OCI-LY3 (cell line): ENCODE results near the gene MAPKAPK2.

Experiments used
- EZH2phosphoT487 ChIP-seq: fragments of 200-600 bp; shearing (Covaris generic); IDR thresholded peaks from 2 replicates; pipeline ENCODE4 v1.6.1; 2018; ENCODE audit warnings: antibody characterized with exemption, mixed run types, low read depth
- TF ChIP-seq, protein P1 (sequence below): fragments of 200-600, 300-600 bp; sonication (generic); IDR thresholded peaks from 2 replicates; pipeline ENCODE4 v1.5.1; 2014; ENCODE audit warnings: antibody characterized with exemption, low read length, low read depth

DNA sequence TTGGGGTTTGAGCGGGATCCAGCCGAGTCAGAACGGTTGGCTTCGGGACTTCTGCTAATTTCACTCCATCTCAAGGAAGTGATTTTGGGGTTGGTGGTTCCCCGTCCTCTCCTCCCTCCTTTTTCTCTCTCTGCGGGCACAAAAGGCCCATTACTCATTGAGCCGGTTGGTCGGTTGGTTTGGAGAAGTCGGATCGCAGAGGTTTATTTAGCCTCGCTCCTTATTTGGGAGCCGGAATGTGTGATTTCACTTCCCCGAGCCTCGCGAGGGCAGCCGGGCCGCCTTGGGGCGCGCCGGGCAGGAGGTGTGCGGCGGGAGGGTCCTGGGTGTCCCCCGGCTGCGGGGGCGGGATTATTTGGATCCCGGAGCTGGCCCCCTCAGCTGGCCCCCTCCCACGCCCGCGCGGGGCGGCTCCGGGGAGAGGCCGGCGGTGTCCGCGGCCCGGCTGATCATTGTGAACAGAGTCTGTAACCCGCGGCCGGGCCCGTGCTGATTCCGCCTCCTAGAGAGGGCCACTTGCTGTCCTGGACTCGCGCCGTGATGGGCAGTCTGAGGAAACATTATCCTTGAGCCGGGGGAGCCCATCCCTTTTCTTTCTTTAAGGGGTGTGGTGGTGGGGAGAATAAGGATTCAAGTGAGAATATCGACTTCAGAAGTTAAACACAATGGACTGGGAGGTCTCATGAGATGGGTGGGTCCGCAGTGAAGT is 1.2 kb downstream of the MAPKAPK2 start:
- TF ChIP-seq, protein P1, sequence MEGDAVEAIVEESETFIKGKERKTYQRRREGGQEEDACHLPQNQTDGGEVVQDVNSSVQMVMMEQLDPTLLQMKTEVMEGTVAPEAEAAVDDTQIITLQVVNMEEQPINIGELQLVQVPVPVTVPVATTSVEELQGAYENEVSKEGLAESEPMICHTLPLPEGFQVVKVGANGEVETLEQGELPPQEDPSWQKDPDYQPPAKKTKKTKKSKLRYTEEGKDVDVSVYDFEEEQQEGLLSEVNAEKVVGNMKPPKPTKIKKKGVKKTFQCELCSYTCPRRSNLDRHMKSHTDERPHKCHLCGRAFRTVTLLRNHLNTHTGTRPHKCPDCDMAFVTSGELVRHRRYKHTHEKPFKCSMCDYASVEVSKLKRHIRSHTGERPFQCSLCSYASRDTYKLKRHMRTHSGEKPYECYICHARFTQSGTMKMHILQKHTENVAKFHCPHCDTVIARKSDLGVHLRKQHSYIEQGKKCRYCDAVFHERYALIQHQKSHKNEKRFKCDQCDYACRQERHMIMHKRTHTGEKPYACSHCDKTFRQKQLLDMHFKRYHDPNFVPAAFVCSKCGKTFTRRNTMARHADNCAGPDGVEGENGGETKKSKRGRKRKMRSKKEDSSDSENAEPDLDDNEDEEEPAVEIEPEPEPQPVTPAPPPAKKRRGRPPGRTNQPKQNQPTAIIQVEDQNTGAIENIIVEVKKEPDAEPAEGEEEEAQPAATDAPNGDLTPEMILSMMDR, result no peak
- TF ChIP-seq EZH2phosphoT487, result no peak
